GM23338 (cell line): ENCODE results near the gene PPP1R15B. TPM values are rescaled to one million over a fixed set of nuclear protein-coding genes. Genes with fewer than 3 reads are reported as not detected.

Experiments used
- ATAC-seq: fragments of 200-7000 bp; cut with Tn5 transposase; 3 replicates; pipeline ENCODE4 v1.9.1; 2020
- DNase-seq: peaks from one replicate; pipeline ENCODE4 v3.0.0-alpha.2; 2015; ENCODE audit warnings: low spot score
- H2AFZ ChIP-seq: fragments of 200-600 bp; sonication (generic); 2 replicates; pipeline ENCODE4 v1.8.0; 2016; ENCODE audit warnings: antibody characterized with exemption, mild to moderate bottlenecking, moderate library complexity
- H3F3A ChIP-seq: fragments of 200-600 bp; sonication (generic); replicated peaks from 2 replicates; pipeline ENCODE4 v1.8.0; 2017; ENCODE audit warnings: antibody characterized with exemption, mixed run types, low read depth
- H3K27ac ChIP-seq: fragments of 200-600 bp; sonication (generic); 2 replicates; pipeline ENCODE4 v1.6.1; 2016; ENCODE audit warnings: low read depth
- H3K27me3 ChIP-seq: fragments of 200-600 bp; sonication (generic); 2 replicates; pipeline ENCODE4 v1.8.0; 2016; ENCODE audit warnings: mild to moderate bottlenecking, mixed run types, moderate library complexity; ENCODE audit not compliant: insufficient read depth
- H3K36me3 ChIP-seq: fragments of 200-600 bp; sonication (generic); 2 replicates; pipeline ENCODE4 v1.8.0; 2016; ENCODE audit warnings: mild to moderate bottlenecking; ENCODE audit not compliant: insufficient read depth
- H3K4me1 ChIP-seq: fragments of 200-600 bp; sonication (generic); 2 replicates; pipeline ENCODE4 v1.8.0; 2016; ENCODE audit warnings: mild to moderate bottlenecking, moderate library complexity; ENCODE audit not compliant: insufficient read depth
- H3K4me2 ChIP-seq: fragments of 200-600 bp; sonication (generic); 2 replicates; pipeline ENCODE4 v1.7.1; 2017; ENCODE audit warnings: mixed run types
- H3K4me3 ChIP-seq: fragments of 200-600 bp; sonication (generic); 2 replicates; pipeline ENCODE4 v1.6.1; 2016; ENCODE audit warnings: mixed run types
- H3K79me2 ChIP-seq: fragments of 200-600 bp; sonication (generic); replicated peaks from 2 replicates; pipeline ENCODE4 v1.8.0; 2017; ENCODE audit warnings: mild to moderate bottlenecking; ENCODE audit not compliant: insufficient read depth
- H3K9me2 ChIP-seq: fragments of 200-600 bp; sonication (generic); 2 replicates; pipeline ENCODE4 v1.8.0; 2017; ENCODE audit not compliant: insufficient read depth
- H4K20me1 ChIP-seq: fragments of 200-600 bp; sonication (generic); replicated peaks from 2 replicates; pipeline ENCODE4 v1.8.0; 2017; ENCODE audit warnings: mild to moderate bottlenecking; ENCODE audit not compliant: insufficient read depth
- H3K27ac Mint-ChIP-seq: 2 replicates; pipeline ENCODE4 v1.8.0; 2020; ENCODE audit warnings: inconsistent platforms, mild to moderate bottlenecking, moderate library complexity, mixed read lengths
- H3K27me3 Mint-ChIP-seq: 3 replicates; pipeline ENCODE4 v1.8.0; 2022; ENCODE audit warnings: low read depth, mild to moderate bottlenecking, moderate library complexity, mixed read lengths, inconsistent platforms; ENCODE audit not compliant: insufficient read depth, poor library complexity
- H3K36me3 Mint-ChIP-seq: 3 replicates; pipeline ENCODE4 v1.8.0; 2021; ENCODE audit warnings: low read depth, mild to moderate bottlenecking, inconsistent platforms, moderate library complexity, mixed read lengths
- H3K4me1 Mint-ChIP-seq: 3 replicates; pipeline ENCODE4 v1.8.0; 2020; ENCODE audit warnings: mild to moderate bottlenecking, inconsistent platforms, mixed read lengths
- H3K4me3 Mint-ChIP-seq: 3 replicates; pipeline ENCODE4 v1.8.0; 2021; ENCODE audit warnings: moderate library complexity, mild to moderate bottlenecking, inconsistent platforms, mixed read lengths
- H3K9me3 Mint-ChIP-seq: 3 replicates; pipeline ENCODE4 v1.8.0; 2020; ENCODE audit warnings: moderate library complexity, mild to moderate bottlenecking, inconsistent platforms, mixed read lengths
- CTCF ChIP-seq, 2 experiments: fragments of 200-600 bp in 1 of 2; sonication (generic) in 1 of 2; conservative IDR thresholded peaks; 2 replicates each; pipeline versions ENCODE4 v1.5.1 to v1.6.1; 2016 to 2017; ENCODE audit warnings: antibody characterized with exemption in 2 of 2, low read depth in 2 of 2, mild to moderate bottlenecking in 2 of 2, moderate library complexity in 1 of 2
- ETS1 ChIP-seq: IDR thresholded peaks from 2 replicates; pipeline ENCODE4 v1.6.1; 2016; ENCODE audit warnings: antibody characterized with exemption
- EZH2 ChIP-seq: fragments of 200-600 bp; sonication (generic); IDR thresholded peaks from one replicate; pipeline ENCODE4 v1.8.0; 2017; ENCODE audit warnings: antibody characterized with exemption, mild to moderate bottlenecking, low read depth; ENCODE audit not compliant: unreplicated experiment
- EZH2phosphoT487 ChIP-seq: fragments of 200-600 bp; sonication (generic); IDR thresholded peaks from one replicate; pipeline ENCODE4 v1.8.1; 2018; ENCODE audit warnings: antibody characterized with exemption; ENCODE audit not compliant: unreplicated experiment
- JUNB ChIP-seq: IDR thresholded peaks from one replicate; pipeline ENCODE4 v1.6.1; 2016; ENCODE audit warnings: antibody characterized with exemption; ENCODE audit not compliant: unreplicated experiment
- POLR2AphosphoS5 ChIP-seq: IDR thresholded peaks from 2 replicates; pipeline ENCODE4 v1.6.1; 2016; ENCODE audit warnings: antibody characterized with exemption, low read depth
- REST ChIP-seq: IDR thresholded peaks from one replicate; pipeline ENCODE4 v1.6.1; 2018; ENCODE audit warnings: antibody characterized with exemption; ENCODE audit not compliant: unreplicated experiment
- STAT1 ChIP-seq: IDR thresholded peaks from one replicate; pipeline ENCODE4 v1.6.1; 2016; ENCODE audit warnings: antibody characterized with exemption; ENCODE audit not compliant: unreplicated experiment
- ZNF114 ChIP-seq: fragments of 250-450 bp; sonication (Bioruptor Pico); IDR thresholded peaks from 2 replicates; pipeline ENCODE4 v1.5.0; 2020; ENCODE audit warnings: mild to moderate bottlenecking, moderate library complexity
- ZNF331 ChIP-seq: fragments of 250-450 bp; sonication (Bioruptor Pico); IDR thresholded peaks from 2 replicates; pipeline ENCODE4 v1.5.0; 2020; ENCODE audit warnings: low read depth, mild to moderate bottlenecking, moderate library complexity
- polyA plus RNA-seq: library from polyadenylated mRNA; unstranded; fragments of >200 nt; fragmentation: Nextera tagmentation; extraction: Ambion mirVana; gene quantifications from 2 replicates; pipeline ENCODE4 v1.2.1, GENCODE V29; 2016
- total RNA-seq: library from RNA; depleted of rRNA; stranded (reverse); fragments of >200 nt; shearing (Covaris generic); gene quantifications from 2 replicates; pipeline ENCODE4 v1.2.3, GENCODE V29; 2014

The PPP1R15B gene
- total and polyA plus RNA-seq, 2 experiments from 2014 or later = 17.3 to 64.3 TPM

- TF ChIP-seq EZH2 = no peak
- no peak for TF ChIP-seq EZH2phosphoT487
- no peak for TF ChIP-seq ZNF114
- peak; percentile 93 to 99 for TF ChIP-seq CTCF (conservative IDR thresholded peaks at IDR 0.05; ENCODE audit: low read depth in 2 of 2)
- TF ChIP-seq ZNF331 = no peak
- 0 out of 2 replicates have a peak, but pooled peaks have one; percentile 23 for TF ChIP-seq ETS1
- Mint-ChIP-seq H3K36me3 (no peaks in the 10 kb centered on the region; the same call in 2 of the 3 replicates), H3K9me3 (no peaks in the 10 kb centered on the region), H3K27ac (no peak overlapping the region), H3K4me3 (peak overlapping the region; percentile 12), H3K4me1 (peaks cover 26% of the 10 kb centered on the region), H3K27me3 (peaks cover 19% of the 10 kb centered on the region)
- Histone ChIP-seq H3K27me3 (peaks cover 12% of the 10 kb centered on the region; the same call in 1 of the 2 replicates), H3K4me2 (peak overlapping the region; percentile 82), H3K4me1 (peaks cover 26% of the 10 kb centered on the region), H3K27ac (no peak overlapping the region), H3K36me3 (no peaks in the 10 kb centered on the region), H3K79me2 (no peaks in the 10 kb centered on the region), H3F3A (0 out of 2 replicates have a peak, but pooled peaks cover 3% of the 10 kb centered on the region), H4K20me1 (no peaks in the 10 kb centered on the region), H3K9me2 (no peaks in the 10 kb centered on the region), H3K4me3 (peak overlapping the region; percentile 52), H2AFZ (peak overlapping the region; percentile 75)
- peak; percentile 89 for DNase-seq
- ATAC-seq = peak; percentile 26
These were observed 48.1 kb downstream of the PPP1R15B start for GRCh38 chr1:204363335-204364114.

GRCh38 chr1:204362984-204363334 lies 48.7 kb downstream of the PPP1R15B start:
- H3K4me3 ChIP-seq = peak overlapping the region; percentile 52
- no peaks in the 10 kb centered on the region for H4K20me1 ChIP-seq
- peaks cover 31% of the 10 kb centered on the region for H3K4me1 Mint-ChIP-seq
- no peaks in the 10 kb centered on the region for H3K9me2 ChIP-seq
- H3F3A ChIP-seq = 0 out of 2 replicates have a peak, but pooled peaks cover 3% of the 10 kb centered on the region
- no peaks in the 10 kb centered on the region for H3K36me3 ChIP-seq
- no peak overlapping the region for H3K27ac ChIP-seq
- H3K27me3 ChIP-seq = peaks cover 12% of the 10 kb centered on the region; the same call in 1 of the 2 replicates
- TF ChIP-seq JUNB (no peak), STAT1 (no peak), REST (no peak), POLR2AphosphoS5 (no peak), EZH2phosphoT487 (no peak), ZNF331 (no peak)
- peak overlapping the region; percentile 75 for H2AFZ ChIP-seq
- peak overlapping the region; percentile 82 for H3K4me2 ChIP-seq
- no peak overlapping the region for H3K27ac Mint-ChIP-seq
- no peak for ATAC-seq
- peaks cover 31% of the 10 kb centered on the region for H3K4me1 ChIP-seq
- no peaks in the 10 kb centered on the region for H3K79me2 ChIP-seq
- no peaks in the 10 kb centered on the region for H3K9me3 Mint-ChIP-seq
- no peaks in the 10 kb centered on the region; the same call in 2 of the 3 replicates for H3K36me3 Mint-ChIP-seq
- DNase-seq = no peak
- no peak overlapping the region for H3K4me3 Mint-ChIP-seq
- peaks cover 19% of the 10 kb centered on the region for H3K27me3 Mint-ChIP-seq
